Tibial nerve (tissue), 4 donors: ENCODE data around the gene CECR2. TPM values are rescaled to one million over a fixed set of nuclear protein-coding genes. Genes with fewer than 3 reads are reported as not detected.
A peak's percentile ranks its signal among the peaks of the same experiment; 100 is the strongest.

ENCODE experiments used
- DNase-seq, 2 donors: peaks; one replicate each; pipeline ENCODE4 v3.0.0-alpha.2; 2019; ENCODE audit warnings: low spot score in 2 of 2
- H3K27ac ChIP-seq, 4 donors: fragments of 200-600 bp; sonication (generic) in 3 of 4; one replicate each; pipeline ENCODE4 v1.5.1; 2017 to 2019; ENCODE audit warnings: mild to moderate bottlenecking in 1 of 4
- H3K27me3 ChIP-seq, 2 donors: fragments of 200-600 bp; sonication (generic) in 1 of 2; one replicate each; pipeline versions ENCODE4 v1.5.1 to v1.6.0; 2017 to 2019
- H3K36me3 ChIP-seq, 3 donors: fragments of 200-600 bp; sonication (generic); one replicate each; pipeline ENCODE4 v1.5.1; 2018 to 2019
- H3K4me1 ChIP-seq, 4 donors: fragments of 200-600 bp; sonication (generic) in 3 of 4; one replicate each; pipeline ENCODE4 v1.5.1; 2017 to 2019
- H3K4me3 ChIP-seq, 4 donors: fragments of 200-600 bp; sonication (generic) in 3 of 4; one replicate each; pipeline ENCODE4 v1.5.1; 2017 to 2019; ENCODE audit warnings: mild to moderate bottlenecking in 1 of 4, moderate library complexity in 1 of 4
- H3K9me3 ChIP-seq, 4 donors: fragments of 200-600 bp; sonication (generic) in 3 of 4; one replicate each; pipeline ENCODE4 v1.5.1; 2017 to 2019
- EP300 ChIP-seq, 2 donors: sonication (generic); formaldehyde crosslinking; IDR thresholded peaks; one replicate each; pipeline ENCODE4 v1.6.1; 2017; ENCODE audit warnings: antibody characterized with exemption in 2 of 2, mild to moderate bottlenecking in 1 of 2
- POLR2A ChIP-seq, 2 donors: fragments of 450-650 bp; IDR thresholded peaks; one replicate each; pipeline ENCODE4 v1.6.1; 2017; ENCODE audit warnings: antibody characterized with exemption in 2 of 2, mild to moderate bottlenecking in 2 of 2, moderate library complexity in 2 of 2
- WGBS, 2 donors: methylation state at CpG; one replicate each; pipeline ENCODE4 v1.1.5; 2018; 5-methylcytosine and 5-hydroxymethylcytosine counted together
- total RNA-seq, 4 donors: library from RNA; depleted of rRNA; stranded (reverse); fragments of >200 nt; gene quantifications; one replicate each; pipeline ENCODE4 v1.1.0, GENCODE V29; 2016
- TF ChIP-seq, protein P1 (sequence below), 5 experiments: fragments of 200-600 bp in 3 of 5; fragments of 450-650 bp in 2 of 5; sonication (generic) in 3 of 5; IDR thresholded peaks; one replicate each; pipeline ENCODE4 v1.5.1; 2016 to 2019; ENCODE audit warnings: antibody characterized with exemption in 5 of 5, mild to moderate bottlenecking in 3 of 5, moderate library complexity in 2 of 5

Gene CECR2
- total RNA-seq, 4 donors from 2014 or later = 2.4 to 5.1 (median 3.6) TPM

DNA sequence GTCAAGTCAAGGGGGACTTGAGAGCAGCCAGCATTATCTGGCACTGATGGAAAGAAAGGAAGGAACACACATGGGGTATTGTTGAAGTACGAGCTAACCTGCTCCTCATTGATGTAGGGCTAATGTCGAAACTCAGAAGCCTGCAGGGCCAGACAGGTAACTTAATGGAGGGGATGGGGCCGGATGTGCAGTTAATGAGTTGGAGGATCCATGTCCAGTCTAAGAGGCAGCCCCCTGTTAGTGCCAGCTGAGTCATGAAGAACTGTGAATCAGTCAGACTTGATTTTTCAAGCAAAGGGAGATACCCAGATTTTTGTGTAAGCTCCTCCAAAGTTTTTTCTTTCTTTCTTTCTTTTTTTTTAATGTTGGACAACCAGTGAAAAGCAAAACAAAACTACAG is 65.6 kb downstream of the CECR2 start:
- no peaks in the 10 kb centered on the region for H3K27me3 ChIP-seq
- TF ChIP-seq POLR2A (IDR thresholded peaks at IDR 0.05) (no peak), EP300 (IDR thresholded peaks at IDR 0.05) (no peak)
- TF ChIP-seq, protein P1, sequence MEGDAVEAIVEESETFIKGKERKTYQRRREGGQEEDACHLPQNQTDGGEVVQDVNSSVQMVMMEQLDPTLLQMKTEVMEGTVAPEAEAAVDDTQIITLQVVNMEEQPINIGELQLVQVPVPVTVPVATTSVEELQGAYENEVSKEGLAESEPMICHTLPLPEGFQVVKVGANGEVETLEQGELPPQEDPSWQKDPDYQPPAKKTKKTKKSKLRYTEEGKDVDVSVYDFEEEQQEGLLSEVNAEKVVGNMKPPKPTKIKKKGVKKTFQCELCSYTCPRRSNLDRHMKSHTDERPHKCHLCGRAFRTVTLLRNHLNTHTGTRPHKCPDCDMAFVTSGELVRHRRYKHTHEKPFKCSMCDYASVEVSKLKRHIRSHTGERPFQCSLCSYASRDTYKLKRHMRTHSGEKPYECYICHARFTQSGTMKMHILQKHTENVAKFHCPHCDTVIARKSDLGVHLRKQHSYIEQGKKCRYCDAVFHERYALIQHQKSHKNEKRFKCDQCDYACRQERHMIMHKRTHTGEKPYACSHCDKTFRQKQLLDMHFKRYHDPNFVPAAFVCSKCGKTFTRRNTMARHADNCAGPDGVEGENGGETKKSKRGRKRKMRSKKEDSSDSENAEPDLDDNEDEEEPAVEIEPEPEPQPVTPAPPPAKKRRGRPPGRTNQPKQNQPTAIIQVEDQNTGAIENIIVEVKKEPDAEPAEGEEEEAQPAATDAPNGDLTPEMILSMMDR (IDR thresholded peaks at IDR 0.05) = no peak
- peaks cover 0 to 22% (median 0%) of the 10 kb centered on the region in 4 donors for H3K4me1 ChIP-seq
- no peak overlapping the region for H3K4me3 ChIP-seq
- 72 to 73% methylated on average over 3 of the region's 3 CpGs for WGBS, 2 donors
- no peak overlapping the region for H3K27ac ChIP-seq
- DNase-seq = no peak
- H3K36me3 ChIP-seq = no peaks in the 10 kb centered on the region
- H3K9me3 ChIP-seq = no peaks in the 10 kb centered on the region

DNA sequence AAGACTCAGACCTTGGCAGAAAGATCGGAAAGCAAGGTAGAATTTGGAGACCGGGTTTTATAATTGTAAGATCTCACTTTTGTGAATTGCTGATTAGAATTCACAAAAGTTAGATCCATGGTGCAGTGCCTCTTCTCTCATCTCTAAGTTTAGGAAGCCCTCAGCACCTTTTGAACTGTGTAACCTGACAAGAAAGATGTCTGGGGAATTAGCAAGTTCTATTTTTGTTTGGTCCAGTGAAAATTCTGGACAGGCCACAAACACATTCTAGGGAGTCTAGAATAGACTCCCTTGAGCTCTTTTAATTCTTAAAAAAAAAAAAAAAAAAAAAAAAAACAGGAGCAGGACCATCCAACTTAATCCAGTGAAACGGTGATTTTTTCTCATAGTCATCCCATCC is 66.1 kb downstream of the CECR2 start:
- Histone ChIP-seq H3K4me3 (no peak overlapping the region), H3K27me3 (no peaks in the 10 kb centered on the region), H3K9me3 (no peaks in the 10 kb centered on the region), H3K36me3 (no peaks in the 10 kb centered on the region), H3K4me1 (peaks cover 0 to 18% (median 0%) of the 10 kb centered on the region in 4 donors), H3K27ac (no peak overlapping the region)
- WGBS, 2 donors = 71 to 78% methylated on average over 3 of the region's 3 CpGs
- TF ChIP-seq, protein P1 (IDR thresholded peaks at IDR 0.05) = no peak
- TF ChIP-seq POLR2A (IDR thresholded peaks at IDR 0.05) (no peak), EP300 (IDR thresholded peaks at IDR 0.05) (no peak)
- no peak for DNase-seq

- Histone ChIP-seq H3K27me3 (no peaks in the 10 kb centered on the region), H3K36me3 (no peaks in the 10 kb centered on the region), H3K9me3 (no peaks in the 10 kb centered on the region), H3K27ac (peak overlapping the region in 1 of 4 donors; percentile 42), H3K4me3 (no peak overlapping the region), H3K4me1 (peaks cover 0 to 14% (median 0%) of the 10 kb centered on the region in 4 donors)
- DNase-seq = no peak
- TF ChIP-seq POLR2A (IDR thresholded peaks at IDR 0.05) = no peak
- TF ChIP-seq, protein P1 (IDR thresholded peaks at IDR 0.05) = no peak
- TF ChIP-seq EP300 (IDR thresholded peaks at IDR 0.05) = no peak
- WGBS, 2 donors = 23 to 33% methylated on average over 5 of the region's 5 CpGs
Observed at GRCh38 chr22:17436382-17436980, 67.2 kb downstream of the CECR2 start.

- Histone ChIP-seq H3K4me1 (peaks cover 0 to 14% (median 0%) of the 10 kb centered on the region in 4 donors), H3K27me3 (no peaks in the 10 kb centered on the region), H3K36me3 (no peaks in the 10 kb centered on the region), H3K27ac (no peak overlapping the region), H3K9me3 (no peaks in the 10 kb centered on the region), H3K4me3 (no peak overlapping the region)
- DNase-seq = no peak
- WGBS, 2 donors = 7 to 13% methylated on average over 8 of the region's 8 CpGs
- TF ChIP-seq POLR2A (IDR thresholded peaks at IDR 0.05) (no peak), EP300 (IDR thresholded peaks at IDR 0.05) (no peak)
- TF ChIP-seq, protein P1 (IDR thresholded peaks at IDR 0.05) = no peak
Observed at GRCh38 chr22:17436981-17437412, 67.7 kb downstream of the CECR2 start.

GRCh38 chr22:17438026-17438425 is 68.8 kb downstream of the CECR2 start:
- Histone ChIP-seq H3K4me3 (no peak overlapping the region), H3K9me3 (no peaks in the 10 kb centered on the region), H3K4me1 (peaks cover 0 to 14% (median 0%) of the 10 kb centered on the region in 4 donors), H3K36me3 (no peaks in the 10 kb centered on the region), H3K27me3 (no peaks in the 10 kb centered on the region), H3K27ac (no peak overlapping the region)
- WGBS, 2 donors = 72 to 77% methylated on average over 2 of the region's 2 CpGs
- DNase-seq = no peak
- TF ChIP-seq POLR2A (IDR thresholded peaks at IDR 0.05) (no peak), EP300 (IDR thresholded peaks at IDR 0.05) (no peak)
- TF ChIP-seq, protein P1 (IDR thresholded peaks at IDR 0.05) = no peak
